SK-N-SH (cell line): ENCODE measurements around the gene TIE1.

Experiments
- CTCF ChIP-seq: fragments of 200-600 bp; sonication (generic); IDR thresholded peaks from 2 replicates; pipeline ENCODE4 v1.6.1; 2017; ENCODE audit warnings: antibody characterized with exemption, mild to moderate bottlenecking, moderate library complexity
- JUND ChIP-seq: IDR thresholded peaks from 2 replicates; pipeline ENCODE4 v1.4.0; 2012
- NRF1 ChIP-seq: IDR thresholded peaks from 2 replicates; pipeline ENCODE4 v1.6.1; 2012; ENCODE audit warnings: low read depth, mild to moderate bottlenecking, low read length
- POLR2AphosphoS5 ChIP-seq: IDR thresholded peaks from 2 replicates; pipeline ENCODE4 v1.6.1; 2012; ENCODE audit warnings: low read depth, low read length
- RXRA ChIP-seq: IDR thresholded peaks from 2 replicates; pipeline ENCODE4 v1.4.0; 2012; ENCODE audit warnings: low read depth, mild to moderate bottlenecking, borderline replicate concordance
- SMC3 ChIP-seq: IDR thresholded peaks from 2 replicates; pipeline ENCODE4 v1.6.1; 2012; ENCODE audit warnings: low read depth, low read length, improper control_type of control experiment
- YY1 ChIP-seq: IDR thresholded peaks from 2 replicates; pipeline ENCODE4 v1.4.0; 2012; ENCODE audit warnings: low read depth, mild to moderate bottlenecking
- TF ChIP-seq, protein P1 (sequence below): IDR thresholded peaks from 2 replicates; pipeline ENCODE4 v1.4.0; 2012; ENCODE audit warnings: low read depth, borderline replicate concordance

GRCh38 chr1:43253173-43253572, 47.6 kb upstream of the TIE1 start:
- TF ChIP-seq RXRA (no peak), POLR2AphosphoS5 (no peak), SMC3 (no peak), YY1 (no peak), NRF1 (no peak), JUND (no peak), CTCF (no peak)
- TF ChIP-seq, protein P1, sequence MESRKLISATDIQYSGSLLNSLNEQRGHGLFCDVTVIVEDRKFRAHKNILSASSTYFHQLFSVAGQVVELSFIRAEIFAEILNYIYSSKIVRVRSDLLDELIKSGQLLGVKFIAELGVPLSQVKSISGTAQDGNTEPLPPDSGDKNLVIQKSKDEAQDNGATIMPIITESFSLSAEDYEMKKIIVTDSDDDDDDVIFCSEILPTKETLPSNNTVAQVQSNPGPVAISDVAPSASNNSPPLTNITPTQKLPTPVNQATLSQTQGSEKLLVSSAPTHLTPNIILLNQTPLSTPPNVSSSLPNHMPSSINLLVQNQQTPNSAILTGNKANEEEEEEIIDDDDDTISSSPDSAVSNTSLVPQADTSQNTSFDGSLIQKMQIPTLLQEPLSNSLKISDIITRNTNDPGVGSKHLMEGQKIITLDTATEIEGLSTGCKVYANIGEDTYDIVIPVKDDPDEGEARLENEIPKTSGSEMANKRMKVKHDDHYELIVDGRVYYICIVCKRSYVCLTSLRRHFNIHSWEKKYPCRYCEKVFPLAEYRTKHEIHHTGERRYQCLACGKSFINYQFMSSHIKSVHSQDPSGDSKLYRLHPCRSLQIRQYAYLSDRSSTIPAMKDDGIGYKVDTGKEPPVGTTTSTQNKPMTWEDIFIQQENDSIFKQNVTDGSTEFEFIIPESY = no peak
